GM18858 (cell line): ENCODE measurements around the gene FBXW2.
A peak's percentile ranks its signal among the peaks of the same experiment; 100 is the strongest.

ENCODE experiments used
- ATAC-seq: cut with Tn5 transposase; IDR thresholded peaks from one replicate; pipeline ENCODE4 v1.9.1; 2021; ENCODE audit not compliant: unreplicated experiment

Gene FBXW2

DNA sequence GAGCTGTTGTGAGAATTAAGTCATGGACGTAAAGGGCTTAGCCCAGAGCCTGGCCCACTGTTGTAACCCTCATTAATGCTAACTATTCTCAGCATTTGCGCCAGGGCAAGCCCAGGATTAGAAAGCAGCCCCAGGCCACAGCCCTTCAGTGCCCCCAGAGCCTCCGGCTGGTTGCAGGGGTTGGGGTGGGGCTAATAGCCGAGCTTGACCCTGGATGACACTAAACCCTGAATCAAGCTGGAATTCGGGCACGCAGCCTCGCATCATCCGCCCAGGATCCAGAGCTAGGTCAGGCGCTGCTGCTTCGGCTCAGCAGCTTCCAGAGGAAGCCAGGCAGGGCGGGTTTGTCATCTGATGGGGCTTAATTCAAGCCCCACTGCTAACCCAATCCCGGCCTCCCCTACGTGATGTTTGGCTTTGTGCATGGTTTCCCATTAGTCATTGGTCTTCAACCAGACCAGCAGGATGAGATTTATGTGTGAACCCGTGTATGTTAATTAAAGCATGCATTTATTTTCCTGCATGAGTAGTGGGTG, 77.8 kb downstream of the FBXW2 start:
- no peak for ATAC-seq

GRCh38 chr9:120714846-120715388, 78.3 kb downstream of the FBXW2 start:
- peak; percentile 24 for ATAC-seq

DNA sequence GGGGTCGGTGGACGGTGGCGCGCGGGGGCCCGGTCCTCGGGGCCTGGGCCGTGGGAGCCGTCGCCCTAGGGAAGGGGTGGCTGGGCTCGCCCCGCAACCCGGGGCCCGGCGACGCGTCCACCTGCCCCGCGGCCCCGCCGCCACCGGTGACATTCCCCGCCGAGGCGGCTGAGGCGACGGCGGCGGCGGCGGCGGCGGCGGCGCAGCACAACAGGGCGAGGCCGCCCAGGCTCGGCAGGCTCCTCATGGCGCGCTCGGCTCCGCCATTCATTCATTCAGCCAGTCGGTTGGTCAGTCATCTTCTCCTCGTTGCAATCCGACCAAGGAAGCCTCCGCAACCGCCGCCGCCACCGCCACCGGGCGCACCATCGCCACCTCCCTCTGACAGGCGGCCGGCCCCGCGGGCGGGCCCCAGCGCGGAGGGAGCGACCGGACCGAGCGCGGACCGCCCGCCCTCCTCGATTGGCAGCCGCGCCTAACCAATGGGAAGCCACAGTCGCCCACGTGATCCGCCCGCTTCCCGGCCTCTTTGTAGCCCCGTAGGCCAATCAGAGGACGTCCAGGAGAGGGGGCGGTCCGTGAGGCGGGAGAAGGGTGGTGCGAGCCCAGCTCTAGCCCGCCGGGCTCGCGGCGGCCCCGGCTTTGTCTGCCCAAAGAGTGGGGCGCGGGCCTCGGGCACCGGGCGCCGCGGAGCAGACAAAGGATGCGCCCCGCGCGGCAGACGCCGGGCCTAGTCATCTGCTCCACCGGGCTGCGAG, 78.9 kb downstream of the FBXW2 start, which contains the start of gene MEGF9:
Gene MEGF9 (minus strand): TSS at position 383 of the 758 bp plus-strand sequence. CDS start 112 bp downstream, at position 271.
- peak; percentile 85 for ATAC-seq

- no peak for ATAC-seq
Observed at GRCh38 chr9:120713257-120714087, 79.7 kb downstream of the FBXW2 start.

- ATAC-seq, result no peak
Observed at GRCh38 chr9:120712539-120713031, 80.6 kb downstream of the FBXW2 start.

DNA sequence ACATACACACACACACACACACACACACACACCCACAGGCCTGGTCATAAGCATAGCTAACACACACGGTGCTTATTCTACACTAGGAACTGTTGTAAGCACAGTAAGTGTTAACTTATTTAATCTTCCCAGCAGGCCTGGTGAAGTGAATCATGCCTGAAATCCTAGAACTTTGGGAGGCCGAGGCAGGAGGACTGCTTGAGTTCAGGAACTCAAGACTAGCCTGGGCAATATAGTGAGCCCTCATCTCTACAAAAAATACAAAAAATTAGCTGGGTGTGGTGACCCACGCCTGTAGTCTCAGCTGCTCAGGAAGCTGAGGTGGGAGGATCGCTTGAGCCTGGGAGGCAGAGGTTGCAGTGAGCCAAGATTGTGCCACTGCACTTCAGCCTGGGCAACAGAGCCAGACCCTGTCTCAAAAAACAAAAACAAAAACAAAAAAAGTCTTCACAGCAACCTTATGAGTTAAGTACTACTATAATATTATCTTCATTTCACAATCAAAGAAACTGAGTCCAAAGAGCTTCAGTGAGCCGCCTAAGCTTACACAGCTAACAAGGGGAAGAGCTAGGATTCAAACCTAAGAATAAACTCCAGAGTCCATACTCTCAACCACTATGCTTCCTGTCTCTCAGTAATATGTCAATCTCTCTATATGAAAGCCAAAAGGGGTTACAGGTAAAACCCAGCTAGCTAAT, 81.2 kb downstream of the FBXW2 start:
- no peak for ATAC-seq

DNA sequence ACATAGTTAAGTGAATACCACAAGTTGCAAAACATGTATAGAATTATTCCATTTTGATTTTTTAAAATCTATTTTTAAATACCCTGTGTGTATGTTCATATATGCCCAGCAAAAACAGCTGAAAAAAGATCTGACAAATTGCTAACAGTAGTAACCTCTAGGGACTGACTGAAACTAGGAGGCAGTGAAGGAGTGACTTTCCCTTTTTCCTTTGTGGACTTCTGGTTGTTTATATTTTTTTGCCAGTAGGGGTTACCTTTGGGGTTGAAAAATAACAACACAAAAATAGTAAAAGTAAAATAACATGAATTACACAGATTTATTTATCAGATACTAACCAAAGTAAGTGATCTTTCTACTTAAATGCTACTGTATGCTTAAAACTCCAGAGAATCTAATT, 81.9 kb downstream of the FBXW2 start:
- no peak for ATAC-seq

DNA sequence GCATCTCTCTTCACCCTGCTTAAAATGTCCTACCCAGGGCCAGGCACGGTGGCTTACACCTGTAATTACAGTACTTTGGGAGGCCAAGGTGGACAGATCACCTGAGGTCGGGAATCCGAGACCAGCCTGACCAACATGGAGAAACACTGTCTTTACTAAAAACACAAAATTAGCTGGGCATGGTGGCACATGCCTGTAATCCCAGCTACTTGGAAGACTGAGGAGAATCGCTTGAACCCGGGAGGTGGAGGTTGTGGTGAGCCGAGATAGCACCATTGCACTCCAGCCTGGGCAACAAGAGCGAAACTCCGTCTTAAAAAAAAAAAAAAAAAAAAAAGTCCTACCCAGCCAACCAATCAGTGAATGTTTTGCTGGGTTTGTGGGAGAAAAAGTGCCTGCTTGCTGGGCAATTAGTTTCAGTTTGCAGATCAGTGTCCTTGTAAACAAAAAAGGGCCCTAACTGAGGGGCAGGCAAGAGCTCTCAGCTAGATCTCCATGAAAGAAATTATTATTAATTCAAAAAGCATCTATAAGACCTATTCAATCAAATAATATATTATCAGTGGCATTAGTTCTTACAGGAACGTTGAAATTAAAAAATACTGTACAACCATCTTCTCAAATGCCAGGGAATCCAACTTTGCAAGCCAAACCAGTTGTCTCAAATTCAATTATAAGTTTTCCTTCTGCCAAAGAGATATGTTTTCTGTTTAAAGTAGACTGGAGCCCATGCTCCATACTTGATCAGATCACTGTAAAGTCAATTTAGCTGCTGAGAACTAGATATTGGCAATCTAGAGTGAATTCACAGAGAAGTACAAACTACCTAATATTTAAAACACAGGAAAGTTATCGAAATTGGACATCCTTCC, 82.9 kb downstream of the FBXW2 start:
- no peak for ATAC-seq

DNA sequence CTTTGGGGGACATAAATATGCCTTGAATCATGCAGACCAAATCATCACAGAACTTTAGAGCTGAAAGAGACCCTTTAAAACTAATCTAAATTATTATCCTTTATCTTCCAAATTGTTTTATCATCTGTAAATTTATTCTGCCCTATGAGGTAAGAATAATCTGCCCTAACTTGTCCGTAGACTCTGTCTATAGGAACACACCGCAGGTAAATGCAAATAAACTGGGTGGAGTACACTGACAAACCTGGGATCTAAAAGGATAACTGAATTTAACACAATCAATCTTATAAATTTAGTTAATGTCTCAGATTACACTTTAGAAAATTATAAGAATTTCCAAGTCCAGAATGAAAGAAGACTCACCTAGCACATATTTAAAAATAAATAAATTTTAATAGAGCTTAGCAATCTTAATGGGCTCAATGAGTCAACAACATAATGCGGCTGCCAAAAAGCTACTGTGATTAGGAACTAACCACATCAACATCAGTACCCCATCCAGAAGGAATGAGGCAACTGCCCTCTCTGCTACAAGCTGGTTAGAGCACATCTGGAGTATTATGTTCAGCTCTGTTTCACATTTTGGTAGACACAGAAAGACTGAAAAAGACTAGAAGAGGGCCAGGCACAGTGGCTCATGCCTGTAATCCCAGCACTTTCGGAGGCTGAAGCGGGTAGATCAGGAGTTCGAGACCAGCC, 84.5 kb downstream of the FBXW2 start:
- ATAC-seq, result no peak

- no peak for ATAC-seq
Observed at GRCh38 chr9:120707170-120707569, 86.0 kb downstream of the FBXW2 start.
